ENCODE data around the gene BAG5.

BAG5 gene

DNA sequence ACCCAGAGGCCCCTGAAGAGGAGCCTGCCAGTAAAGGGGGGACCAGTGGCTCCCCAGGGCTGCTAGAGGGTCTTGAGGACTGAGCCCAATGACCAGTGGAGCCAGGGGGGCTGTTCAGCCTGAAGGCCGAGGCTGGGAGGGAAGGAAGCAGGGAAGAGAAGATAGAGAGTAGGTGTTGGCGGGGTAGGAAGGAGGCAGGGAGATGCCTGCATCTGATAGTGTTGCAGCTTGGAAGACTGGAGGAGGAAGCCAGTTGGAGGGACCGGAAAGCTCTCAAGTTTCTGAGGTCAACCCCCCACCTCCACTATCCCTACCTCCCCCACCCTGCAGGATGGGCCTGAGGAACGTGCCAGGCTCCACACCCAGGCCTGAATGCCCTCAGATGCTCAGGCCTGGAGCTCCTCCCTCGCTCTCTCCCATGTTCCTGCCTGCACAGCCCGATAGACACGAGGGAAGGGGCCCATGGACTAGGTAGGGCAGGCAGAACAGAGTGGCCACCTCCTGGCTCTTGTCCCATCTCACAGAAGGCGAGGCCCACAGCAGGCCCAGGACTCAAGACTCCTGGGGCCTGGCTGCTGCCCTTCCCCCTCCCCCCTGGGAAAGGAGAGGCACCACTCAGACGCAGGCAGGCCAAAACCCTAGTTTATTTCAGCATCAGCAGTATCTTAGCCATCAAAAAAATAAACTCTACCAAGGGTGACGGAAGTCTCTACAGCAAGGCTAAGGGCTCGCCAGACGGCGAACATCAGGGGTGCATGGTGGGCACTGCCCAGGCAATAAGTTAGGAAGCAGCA is 43.2 kb downstream of the BAG5 start:
- DNase-seq (ENCODE audit: low read depth, low spot score): no peak
- POLR2A ChIA-PET: interaction anchor here (1.1 to 1.3 kb wide), 2 partner anchors 10 to 21 kb away, joined by 4 to 7 read pairs; partner anchors contain the start of gene TRMT61A
- no peak overlapping the region for H3K4me3 ChIP-seq (ENCODE audit: low read depth, low read length)
- no peak for TF ChIP-seq CTCF (IDR thresholded peaks at IDR 0.05; ENCODE audit: insufficient read depth, low read length, missing control alignments)
- CTCF ChIA-PET: interaction anchor here (0.7 to 11.0 kb wide), 10 partner anchors 10 to 39 kb away, joined by 3 to 368 read pairs (median 20); partner anchors contain the start of gene TRMT61A

DNA sequence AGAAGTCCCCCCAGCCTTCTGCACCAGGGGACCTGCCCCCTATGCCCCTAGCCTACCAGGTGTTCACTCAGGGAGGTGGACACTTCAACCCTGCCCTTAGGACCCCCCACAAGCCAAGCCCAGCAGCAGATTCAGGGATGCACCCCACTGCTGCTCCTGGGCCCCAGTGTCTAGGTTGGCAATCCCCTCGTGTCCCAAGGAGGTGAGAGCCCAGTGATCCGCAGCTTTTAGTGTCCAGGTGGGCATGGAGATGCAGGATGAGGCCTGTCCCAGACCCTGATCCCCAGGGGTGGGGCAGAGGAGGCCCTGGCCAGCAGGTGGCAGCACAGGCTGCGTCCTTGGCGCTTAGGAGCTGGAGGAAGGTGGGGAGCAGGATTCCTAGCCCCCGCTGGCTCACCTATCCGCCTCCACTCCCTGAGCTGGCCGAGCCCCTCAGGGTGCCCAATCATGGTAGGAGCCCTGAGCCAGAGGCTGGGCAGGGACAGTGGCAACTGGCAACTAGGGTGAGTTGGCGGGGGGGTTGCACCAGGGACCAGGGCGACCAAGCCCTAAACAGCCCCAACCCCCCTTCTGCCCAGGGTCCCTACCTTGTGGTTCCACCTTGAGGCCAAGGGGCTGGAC is 43.9 kb downstream of the BAG5 start:
- DNase-seq (ENCODE audit: low read depth, low spot score): no peak
- POLR2A ChIA-PET: interaction anchor here (1.1 to 1.3 kb wide), 2 partner anchors 10 to 22 kb away, joined by 4 to 7 read pairs; partner anchors contain the start of gene TRMT61A
- no peak overlapping the region for H3K4me3 ChIP-seq (ENCODE audit: low read depth, low read length)
- CTCF ChIA-PET: interaction anchor here (0.7 to 11.0 kb wide), 11 partner anchors 9 to 385 kb away, joined by 3 to 368 read pairs (median 16); partner anchors contain the start of gene TRMT61A
- TF ChIP-seq CTCF (IDR thresholded peaks at IDR 0.05; ENCODE audit: insufficient read depth, low read length, missing control alignments): peak; percentile 97

GRCh38 chr14:103517721-103518421 is 44.6 kb downstream of the BAG5 start:
- ChIA-PET CTCF (interaction anchor here (0.9 to 11.0 kb wide), 9 partner anchors 9 to 386 kb away, joined by 3 to 368 read pairs (median 24); partner anchors contain the start of gene TRMT61A), POLR2A (interaction anchor here (1.1 kb wide), 1 partner anchor 11 kb away, joined by 4 read pairs; the partner anchor contains the start of gene TRMT61A)
- no peak for TF ChIP-seq CTCF (IDR thresholded peaks at IDR 0.05; ENCODE audit: insufficient read depth, low read length, missing control alignments)
- H3K4me3 ChIP-seq (ENCODE audit: low read depth, low read length): no peak overlapping the region
- DNase-seq (ENCODE audit: low read depth, low spot score): no peak

GRCh38 chr14:103517174-103517566 is 45.3 kb downstream of the BAG5 start:
- DNase-seq (ENCODE audit: low read depth, low spot score): no peak
- no peak for TF ChIP-seq CTCF (IDR thresholded peaks at IDR 0.05; ENCODE audit: insufficient read depth, low read length, missing control alignments)
- ChIA-PET CTCF (interaction anchor here (2.8 to 11.0 kb wide), 6 partner anchors 8 to 41 kb away, joined by 16 to 368 read pairs (median 46); partner anchors contain the start of gene TRMT61A), POLR2A (no interaction called here)
- H3K4me3 ChIP-seq (ENCODE audit: low read depth, low read length): no peak overlapping the region

DNA sequence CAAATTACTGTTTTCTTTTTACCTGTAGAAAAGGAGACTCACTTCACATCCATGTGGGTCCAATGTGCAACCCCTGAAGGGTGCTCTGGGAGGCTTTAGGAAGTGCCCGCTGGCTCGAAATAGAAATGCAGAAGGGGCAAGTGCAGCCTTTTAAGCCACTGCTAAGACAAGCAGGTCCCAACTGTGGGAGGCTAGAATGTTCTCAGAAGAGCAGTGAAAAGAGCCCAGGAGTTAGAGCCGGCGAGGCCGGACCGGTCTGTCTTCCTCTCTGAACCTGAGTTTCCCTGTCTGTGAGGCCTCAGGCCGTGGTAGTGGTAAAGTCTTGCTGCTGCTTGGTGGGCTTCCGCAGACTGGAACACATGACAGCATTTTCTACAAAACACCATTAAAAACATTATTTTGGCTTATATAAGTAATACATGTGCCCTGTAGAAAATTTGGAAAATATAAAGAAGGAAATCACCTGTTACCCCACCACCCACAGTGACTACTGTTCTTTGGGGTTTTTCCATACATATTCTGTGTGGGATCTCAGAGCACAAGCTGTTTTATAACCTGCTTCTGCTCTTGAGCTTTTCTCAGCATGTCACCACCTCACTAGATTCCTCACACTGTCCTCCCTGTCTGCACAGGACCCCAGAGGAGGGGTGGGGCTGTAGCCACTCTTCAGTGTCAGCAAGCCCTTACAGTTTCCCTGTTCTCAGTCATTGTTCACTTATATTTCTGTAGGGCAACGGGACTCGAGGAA is 45.9 kb downstream of the BAG5 start:
- ChIA-PET CTCF (interaction anchor here (2.8 to 11.0 kb wide), 6 partner anchors 7 to 42 kb away, joined by 16 to 368 read pairs (median 46); partner anchors contain the start of gene TRMT61A), POLR2A (no interaction called here)
- TF ChIP-seq CTCF (IDR thresholded peaks at IDR 0.05; ENCODE audit: insufficient read depth, low read length, missing control alignments): no peak
- no peak for DNase-seq (ENCODE audit: low read depth, low spot score)
- no peak overlapping the region for H3K4me3 ChIP-seq (ENCODE audit: low read depth, low read length)

All from AG04449 (cell line).